ENCODE results near the gene NCF2. TPM values are rescaled to one million over a fixed set of nuclear protein-coding genes. Genes with fewer than 3 reads are reported as not detected.

The NCF2 gene
- total RNA-seq, 2 experiments from 2014 or later = 14.0 to 14.3 TPM

DNA sequence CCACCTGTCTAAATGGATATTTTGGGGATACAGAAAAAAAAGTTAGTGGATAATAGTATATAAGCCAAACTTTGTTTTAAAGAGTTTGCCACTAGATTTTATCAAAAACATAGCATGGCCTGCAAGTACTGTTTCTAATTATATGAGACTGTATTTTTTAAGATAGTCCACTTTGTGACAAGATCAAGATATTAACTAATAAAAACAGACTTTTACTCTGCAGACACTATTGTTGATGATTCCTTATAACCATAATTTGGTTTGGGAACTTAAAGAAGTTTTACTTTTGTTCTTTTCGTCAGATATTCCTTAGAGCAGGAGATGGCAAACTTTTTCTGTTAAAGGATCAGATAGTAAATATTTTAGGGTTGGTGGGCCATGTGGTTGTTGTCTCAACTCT lies 81.6 kb downstream of the NCF2 start:
- CTCF ChIA-PET = interaction anchor here (0.5 to 1.6 kb wide), 2 partner anchors 9 to 1064 kb away, joined by 3 read pairs; no protein-coding TSS in a partner anchor
- H3K4me3 Mint-ChIP-seq = no peak overlapping the region

DNA sequence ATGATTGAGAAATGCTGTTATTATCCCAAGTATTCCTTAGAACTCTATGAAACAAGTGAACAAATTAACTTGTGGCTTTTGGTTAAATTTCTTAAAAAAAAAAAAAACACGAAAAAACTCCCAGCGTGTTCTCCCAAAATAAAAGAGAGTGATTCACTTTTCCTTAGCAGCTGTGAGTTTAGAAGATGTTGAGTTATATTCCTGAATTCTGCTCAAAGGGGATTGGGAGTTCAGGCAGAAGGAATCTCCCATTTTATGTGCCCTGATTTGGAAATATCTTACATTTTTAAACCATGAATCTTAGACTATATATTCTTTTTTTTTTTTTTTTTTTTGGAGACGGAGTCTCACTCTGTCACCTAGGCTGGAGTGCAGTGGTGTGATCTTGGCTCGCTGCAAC lies 83.7 kb downstream of the NCF2 start:
- DNase-seq = no peak
- Mint-ChIP-seq H3K4me3 (no peak overlapping the region), H3K27ac (no peak overlapping the region), H3K4me1 (ENCODE audit: low read depth) (peaks cover 24% of the 10 kb centered on the region), H3K9me3 (no peaks in the 10 kb centered on the region), H3K27me3 (ENCODE audit: low read depth) (no peaks in the 10 kb centered on the region), H3K36me3 (ENCODE audit: low read depth) (peaks cover 2% of the 10 kb centered on the region)
- intact Hi-C loops (cut with micrococcal nuclease) = no loop called here
- CTCF ChIA-PET = interaction anchor here (1.4 kb wide), 1 partner anchor 16 kb away, joined by 3 read pairs; no protein-coding TSS in a partner anchor

More for the DNA sequence above, 81.6 kb downstream of the NCF2 start:
- H3K4me1 Mint-ChIP-seq (ENCODE audit: low read depth) = peaks cover 13% of the 10 kb centered on the region
- no peaks in the 10 kb centered on the region for H3K9me3 Mint-ChIP-seq
- intact Hi-C loops (cut with micrococcal nuclease) = no loop called here
- no peak overlapping the region for H3K27ac Mint-ChIP-seq
- H3K27me3 Mint-ChIP-seq (ENCODE audit: low read depth) = no peaks in the 10 kb centered on the region
- no peak for DNase-seq
- H3K36me3 Mint-ChIP-seq (ENCODE audit: low read depth) = peaks cover 2% of the 10 kb centered on the region

Other genes with a start within 250 kb of the NCF2 start
- not detected for gene NMNAT2, start 172.1 kb downstream of the NCF2 start, total RNA-seq
- gene SMG7, start 118.0 kb downstream of the NCF2 start, total RNA-seq = 10 to 100 TPM; 49.3 to 54.2 TPM
- gene ARPC5, start 45.3 kb upstream of the NCF2 start, total RNA-seq = 100 to 1,000 TPM; 162 to 164 TPM
- not detected for gene APOBEC4, start 62.9 kb upstream of the NCF2 start, total RNA-seq
- 1 to 10 TPM; 2.6 to 2.7 TPM for gene RGL1, start 214.7 kb upstream of the NCF2 start, total RNA-seq